HPDE6-E6E7 (cell line): ENCODE data around the gene TOM1L2.
A peak's percentile ranks its signal among the peaks of the same experiment; 100 is the strongest.

ENCODE experiments used
- DNase-seq: peaks from one replicate; pipeline ENCODE4 v3.0.0; 2011; ENCODE audit warnings: missing footprints; ENCODE audit errors: extremely low spot score

The TOM1L2 gene

GRCh38 chr17:17876959-17877528, 95.2 kb downstream of the TOM1L2 start:
- no peak for DNase-seq

- peak; percentile 54 for DNase-seq
Measured at GRCh38 chr17:17874478-17874877, 97.7 kb downstream of the TOM1L2 start.

GRCh38 chr17:17873450-17873991, 98.7 kb downstream of the TOM1L2 start:
- DNase-seq = no peak

DNA sequence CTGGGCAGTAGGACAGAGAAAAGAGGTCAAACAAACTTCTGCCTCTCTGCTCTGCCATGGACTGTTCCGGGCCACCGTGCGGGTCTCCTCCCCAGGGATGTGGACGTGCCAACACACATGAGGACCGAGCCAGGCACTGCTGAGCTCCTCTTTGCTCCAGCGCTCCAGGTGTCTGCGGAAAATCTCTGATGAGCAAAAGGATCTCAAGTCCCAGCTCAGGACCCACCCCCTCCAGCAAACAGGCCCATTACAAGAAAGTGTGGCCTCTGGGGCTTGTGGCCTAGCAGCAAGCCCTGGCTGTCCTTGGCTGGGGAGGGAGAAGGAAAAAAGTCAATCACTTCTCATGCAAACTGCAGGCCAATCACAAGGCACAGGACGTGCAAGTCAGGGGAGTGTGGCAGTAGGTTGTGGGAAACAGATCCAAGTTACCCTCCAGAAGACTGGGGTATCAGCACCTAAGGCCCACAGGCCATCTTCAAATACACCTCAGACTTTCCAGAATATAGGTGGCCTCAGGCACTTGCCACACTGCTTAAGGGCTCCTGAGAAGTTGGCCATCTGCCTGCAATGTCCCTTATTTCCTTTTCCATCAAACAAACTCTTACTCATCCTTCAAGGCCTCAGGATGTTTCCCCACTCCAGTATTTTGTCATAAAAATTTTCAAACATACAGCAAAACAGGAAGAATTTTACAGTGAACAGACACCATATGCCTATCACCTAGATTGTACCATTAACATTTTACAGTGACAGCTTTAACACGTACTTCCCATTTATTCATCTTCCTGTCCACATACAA, 99.5 kb downstream of the TOM1L2 start:
- DNase-seq = no peak

GRCh38 chr17:17871913-17872312, 100.3 kb downstream of the TOM1L2 start:
- no peak for DNase-seq

DNA sequence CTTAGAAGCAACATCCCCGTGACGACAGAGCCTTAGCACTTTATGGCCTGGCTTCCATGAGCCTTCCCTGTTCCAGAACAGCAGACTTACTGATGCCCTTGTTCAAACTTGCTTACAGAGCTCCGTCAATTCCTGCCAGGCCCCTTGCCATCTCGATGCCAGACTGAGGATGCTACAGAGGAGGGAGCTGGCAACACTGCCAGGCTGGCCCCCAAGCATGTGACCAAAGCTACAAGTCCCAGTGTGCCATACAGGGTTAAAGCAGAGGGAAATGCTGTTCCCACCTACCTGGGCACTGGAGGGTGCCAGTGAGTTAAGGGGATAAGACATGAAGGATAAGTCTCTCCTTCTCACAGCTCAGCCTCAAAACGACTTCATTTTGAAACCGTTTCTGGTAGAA, 102.0 kb downstream of the TOM1L2 start:
- DNase-seq = no peak

DNA sequence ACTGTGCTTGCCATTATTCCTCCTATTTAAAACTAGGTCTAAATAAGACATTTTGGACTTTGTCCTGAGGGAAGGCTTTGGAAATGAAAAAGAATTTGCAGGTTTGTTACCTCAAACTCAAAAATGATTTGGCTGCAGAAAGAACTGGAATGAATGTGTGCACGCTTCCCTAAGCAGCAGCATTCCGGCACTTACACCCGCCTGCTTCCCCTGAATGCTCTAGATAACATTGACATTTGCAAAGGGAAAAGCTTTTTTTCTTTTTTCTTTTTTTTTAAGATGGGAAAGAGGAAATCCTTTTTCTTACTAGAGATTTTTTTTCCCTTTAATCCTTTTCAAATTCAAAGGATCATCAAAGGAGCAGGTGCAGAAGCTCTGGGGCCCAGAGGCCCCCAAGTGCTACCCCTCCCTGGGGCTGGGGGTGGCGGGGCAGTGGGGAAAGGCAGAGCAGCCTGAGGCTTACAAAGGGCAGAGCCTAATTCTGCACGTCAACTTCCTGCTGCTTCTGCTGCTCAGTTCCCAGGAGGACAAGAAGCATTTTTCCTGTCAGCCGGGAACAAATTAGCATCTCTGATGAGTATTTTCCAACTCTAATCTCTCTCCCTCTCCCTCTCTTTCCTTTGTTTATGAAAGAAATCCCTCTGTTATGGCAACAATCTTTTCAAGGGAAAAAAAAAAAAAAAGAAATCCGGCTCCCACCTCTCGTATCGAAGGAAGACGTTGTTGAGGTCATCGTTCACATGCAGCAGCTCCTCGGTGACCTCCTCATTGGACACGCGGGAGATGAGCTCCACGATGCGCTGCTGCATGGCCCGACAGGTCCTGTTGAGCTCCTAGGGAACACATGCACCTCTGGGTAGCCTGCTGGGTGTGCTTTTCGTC, 103.3 kb downstream of the TOM1L2 start:
- no peak for DNase-seq

GRCh38 chr17:17866897-17867296, 105.3 kb downstream of the TOM1L2 start:
- no peak for DNase-seq

GRCh38 chr17:17866425-17866824, 105.8 kb downstream of the TOM1L2 start:
- DNase-seq = no peak

- no peak for DNase-seq
Measured at GRCh38 chr17:17865035-17865434, 107.2 kb downstream of the TOM1L2 start.

- DNase-seq = no peak
Measured at GRCh38 chr17:17860766-17861107, 111.5 kb downstream of the TOM1L2 start.

GRCh38 chr17:17859909-17860765, 112.1 kb downstream of the TOM1L2 start:
- DNase-seq = peak; percentile 77

- DNase-seq = no peak
Measured at GRCh38 chr17:17857496-17857895, 114.7 kb downstream of the TOM1L2 start.

GRCh38 chr17:17856386-17856785, 115.8 kb downstream of the TOM1L2 start:
- no peak for DNase-seq

DNA sequence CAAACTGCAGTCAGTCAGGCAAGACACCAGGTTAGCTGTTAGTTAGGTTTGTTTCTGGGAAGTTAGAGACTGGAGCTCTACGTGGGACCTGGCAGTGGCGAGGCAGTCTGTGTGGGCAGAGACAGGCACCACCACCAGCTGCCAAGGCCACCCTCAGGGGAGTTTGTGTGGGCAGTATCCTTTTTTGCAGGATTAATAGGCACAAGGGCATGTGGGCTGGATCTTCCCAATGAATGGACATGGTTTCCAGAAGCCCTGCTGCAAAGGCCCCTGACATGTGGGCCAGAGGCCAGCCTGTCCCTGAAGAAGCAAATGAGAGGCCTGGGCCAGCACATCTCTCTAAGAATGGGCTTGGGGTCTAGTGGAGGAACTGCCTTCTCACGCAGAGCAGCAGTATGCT, 116.2 kb downstream of the TOM1L2 start:
- DNase-seq = no peak

- no peak for DNase-seq
Measured at GRCh38 chr17:17853811-17854447, 118.3 kb downstream of the TOM1L2 start.

- DNase-seq = no peak
Measured at GRCh38 chr17:17852930-17853329, 119.3 kb downstream of the TOM1L2 start.

DNA sequence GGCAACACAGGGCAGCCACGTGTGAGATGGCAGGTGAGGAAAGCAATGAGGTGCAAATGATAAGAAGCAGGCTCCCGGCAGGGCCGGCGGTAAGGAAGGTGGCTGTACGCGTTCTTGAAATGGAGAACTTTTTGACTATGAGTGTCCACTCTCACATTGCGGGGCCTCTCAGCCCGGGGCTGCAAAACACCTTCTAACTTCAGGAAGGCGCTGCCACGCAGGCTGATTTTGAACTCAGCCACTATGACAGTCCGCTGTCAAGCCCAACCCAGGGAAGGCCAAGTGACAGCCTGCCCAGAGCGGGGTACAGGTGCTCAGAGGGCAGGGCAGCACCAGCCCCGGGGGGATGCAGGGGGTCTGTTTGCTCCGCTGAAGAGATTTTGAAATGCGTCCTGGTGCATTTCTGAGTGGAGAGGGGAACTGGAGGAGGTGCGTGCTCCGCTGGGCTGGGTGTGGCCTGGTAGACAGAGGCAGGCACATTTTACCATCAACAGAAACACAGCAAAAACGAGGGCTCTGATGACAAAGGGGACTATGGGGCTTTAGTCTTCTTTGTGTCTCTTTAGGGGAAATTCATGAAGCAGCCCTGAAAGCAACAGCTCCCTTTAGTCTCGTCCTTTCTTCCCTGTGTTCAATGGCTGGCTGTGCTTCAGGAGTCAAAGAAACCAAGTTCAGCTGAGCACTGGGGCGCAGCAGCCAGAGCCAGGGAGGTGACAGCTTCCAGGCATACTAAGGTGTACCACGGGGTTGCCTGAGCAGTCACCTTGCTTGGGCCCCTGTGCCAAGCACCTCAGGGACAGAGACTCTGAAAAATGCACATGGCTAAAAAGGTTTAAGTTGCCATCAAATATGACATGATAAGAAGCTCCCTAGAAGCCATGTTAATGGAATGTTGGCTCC, 120.8 kb downstream of the TOM1L2 start:
- DNase-seq = no peak

- DNase-seq = no peak
Measured at GRCh38 chr17:17849845-17850373, 122.3 kb downstream of the TOM1L2 start.
